HL-60 (cell line): Measurements from ENCODE around the gene AFF2.

Experiments
- DNase-seq, 2 experiments: peaks; one replicate each; pipeline ENCODE4 v3.0.0-alpha.2; 2010 to 2020; ENCODE audit warnings: low read depth in 1 of 2, low spot score in 1 of 2
- H3K27ac ChIP-seq: fragments of 250-450 bp; sonication (Bioruptor Pico); replicated peaks from 2 replicates; pipeline ENCODE4 v1.5.1; 2020; ENCODE audit warnings: mild to moderate bottlenecking, moderate library complexity
- H3K27me3 ChIP-seq: fragments of 250-450 bp; sonication (Bioruptor Pico); 2 replicates; pipeline ENCODE4 v1.5.1; 2021; ENCODE audit warnings: mild to moderate bottlenecking, moderate library complexity; ENCODE audit not compliant: insufficient read depth, poor library complexity, severe bottlenecking
- H3K4me3 ChIP-seq: replicated peaks from 2 replicates; pipeline ENCODE4 v1.5.1; 2011; ENCODE audit warnings: mild to moderate bottlenecking, control low read depth, low read length; ENCODE audit not compliant: insufficient read depth
- GABPA ChIP-seq: IDR thresholded peaks from 2 replicates; pipeline ENCODE4 v1.6.1; 2012; ENCODE audit warnings: low read depth
- POLR2AphosphoS5 ChIP-seq: IDR thresholded peaks from 2 replicates; pipeline ENCODE4 v1.6.1; 2012; ENCODE audit warnings: low read depth
- SPI1 ChIP-seq: IDR thresholded peaks from 2 replicates; pipeline ENCODE4 v1.6.1; 2012; ENCODE audit warnings: low read depth, mild to moderate bottlenecking, borderline replicate concordance
- TF ChIP-seq, protein P1 (sequence below): IDR thresholded peaks from 2 replicates; pipeline ENCODE4 v1.6.1; 2012; ENCODE audit warnings: low read depth; ENCODE audit not compliant: insufficient replicate concordance
- TF ChIP-seq, protein P2 (sequence below): IDR thresholded peaks from one replicate; pipeline ENCODE4 v1.5.1; 2011; ENCODE audit warnings: low read length, control low read depth, inconsistent platforms; ENCODE audit not compliant: insufficient read depth

Gene AFF2

GRCh38 chrX:148624951-148625474, 124.6 kb downstream of the AFF2 start:
- H3K27me3 ChIP-seq, result no peaks in the 10 kb centered on the region
- TF ChIP-seq, protein P1, sequence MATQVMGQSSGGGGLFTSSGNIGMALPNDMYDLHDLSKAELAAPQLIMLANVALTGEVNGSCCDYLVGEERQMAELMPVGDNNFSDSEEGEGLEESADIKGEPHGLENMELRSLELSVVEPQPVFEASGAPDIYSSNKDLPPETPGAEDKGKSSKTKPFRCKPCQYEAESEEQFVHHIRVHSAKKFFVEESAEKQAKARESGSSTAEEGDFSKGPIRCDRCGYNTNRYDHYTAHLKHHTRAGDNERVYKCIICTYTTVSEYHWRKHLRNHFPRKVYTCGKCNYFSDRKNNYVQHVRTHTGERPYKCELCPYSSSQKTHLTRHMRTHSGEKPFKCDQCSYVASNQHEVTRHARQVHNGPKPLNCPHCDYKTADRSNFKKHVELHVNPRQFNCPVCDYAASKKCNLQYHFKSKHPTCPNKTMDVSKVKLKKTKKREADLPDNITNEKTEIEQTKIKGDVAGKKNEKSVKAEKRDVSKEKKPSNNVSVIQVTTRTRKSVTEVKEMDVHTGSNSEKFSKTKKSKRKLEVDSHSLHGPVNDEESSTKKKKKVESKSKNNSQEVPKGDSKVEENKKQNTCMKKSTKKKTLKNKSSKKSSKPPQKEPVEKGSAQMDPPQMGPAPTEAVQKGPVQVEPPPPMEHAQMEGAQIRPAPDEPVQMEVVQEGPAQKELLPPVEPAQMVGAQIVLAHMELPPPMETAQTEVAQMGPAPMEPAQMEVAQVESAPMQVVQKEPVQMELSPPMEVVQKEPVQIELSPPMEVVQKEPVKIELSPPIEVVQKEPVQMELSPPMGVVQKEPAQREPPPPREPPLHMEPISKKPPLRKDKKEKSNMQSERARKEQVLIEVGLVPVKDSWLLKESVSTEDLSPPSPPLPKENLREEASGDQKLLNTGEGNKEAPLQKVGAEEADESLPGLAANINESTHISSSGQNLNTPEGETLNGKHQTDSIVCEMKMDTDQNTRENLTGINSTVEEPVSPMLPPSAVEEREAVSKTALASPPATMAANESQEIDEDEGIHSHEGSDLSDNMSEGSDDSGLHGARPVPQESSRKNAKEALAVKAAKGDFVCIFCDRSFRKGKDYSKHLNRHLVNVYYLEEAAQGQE, result no peak
- TF ChIP-seq, protein P2, sequence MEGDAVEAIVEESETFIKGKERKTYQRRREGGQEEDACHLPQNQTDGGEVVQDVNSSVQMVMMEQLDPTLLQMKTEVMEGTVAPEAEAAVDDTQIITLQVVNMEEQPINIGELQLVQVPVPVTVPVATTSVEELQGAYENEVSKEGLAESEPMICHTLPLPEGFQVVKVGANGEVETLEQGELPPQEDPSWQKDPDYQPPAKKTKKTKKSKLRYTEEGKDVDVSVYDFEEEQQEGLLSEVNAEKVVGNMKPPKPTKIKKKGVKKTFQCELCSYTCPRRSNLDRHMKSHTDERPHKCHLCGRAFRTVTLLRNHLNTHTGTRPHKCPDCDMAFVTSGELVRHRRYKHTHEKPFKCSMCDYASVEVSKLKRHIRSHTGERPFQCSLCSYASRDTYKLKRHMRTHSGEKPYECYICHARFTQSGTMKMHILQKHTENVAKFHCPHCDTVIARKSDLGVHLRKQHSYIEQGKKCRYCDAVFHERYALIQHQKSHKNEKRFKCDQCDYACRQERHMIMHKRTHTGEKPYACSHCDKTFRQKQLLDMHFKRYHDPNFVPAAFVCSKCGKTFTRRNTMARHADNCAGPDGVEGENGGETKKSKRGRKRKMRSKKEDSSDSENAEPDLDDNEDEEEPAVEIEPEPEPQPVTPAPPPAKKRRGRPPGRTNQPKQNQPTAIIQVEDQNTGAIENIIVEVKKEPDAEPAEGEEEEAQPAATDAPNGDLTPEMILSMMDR, result no peak
- no peak for TF ChIP-seq POLR2AphosphoS5
- no peak for TF ChIP-seq GABPA
- TF ChIP-seq SPI1, result no peak
- no peak overlapping the region for H3K27ac ChIP-seq
- no peak overlapping the region for H3K4me3 ChIP-seq
- no peak for DNase-seq

GRCh38 chrX:148628621-148629020, 128.2 kb downstream of the AFF2 start:
- H3K27me3 ChIP-seq, result no peaks in the 10 kb centered on the region
- TF ChIP-seq POLR2AphosphoS5 (no peak), GABPA (no peak), SPI1 (no peak)
- TF ChIP-seq, protein P1, result no peak
- TF ChIP-seq, protein P2, result no peak
- no peak overlapping the region for H3K4me3 ChIP-seq
- DNase-seq, result no peak
- no peak overlapping the region for H3K27ac ChIP-seq

- H3K27me3 ChIP-seq, result no peaks in the 10 kb centered on the region
- TF ChIP-seq GABPA (no peak), POLR2AphosphoS5 (no peak), SPI1 (no peak)
- TF ChIP-seq, protein P1, result no peak
- TF ChIP-seq, protein P2, result no peak
- H3K27ac ChIP-seq, result no peak overlapping the region
- H3K4me3 ChIP-seq, result no peak overlapping the region
- DNase-seq, result no peak
Measured at GRCh38 chrX:148629434-148629833, 129.0 kb downstream of the AFF2 start.
